H9 (cell line): Measurements from ENCODE around the gene TUBGCP5. TPM values are rescaled to one million over a fixed set of nuclear protein-coding genes. Genes with fewer than 3 reads are reported as not detected.

Experiments
- DNase-seq: peaks from one replicate; pipeline ENCODE4 v3.0.0-alpha.2; 2017
- H2AFZ ChIP-seq: one replicate; pipeline ENCODE4 v1.6.1; 2013; ENCODE audit warnings: mild to moderate bottlenecking, low read length, control low read depth, moderate library complexity
- H2AK5ac ChIP-seq: 2 replicates; pipeline ENCODE4 v1.6.1; 2013; ENCODE audit warnings: low read length, control low read depth, mixed read lengths; ENCODE audit not compliant: insufficient read length
- H2BK120ac ChIP-seq: one replicate; pipeline ENCODE4 v1.6.1; 2013; ENCODE audit warnings: low read depth, mild to moderate bottlenecking, low read length, control low read depth, inconsistent platforms; ENCODE audit not compliant: poor library complexity, severe bottlenecking
- H2BK12ac ChIP-seq: 2 replicates; pipeline ENCODE4 v1.6.1; 2013; ENCODE audit warnings: low read length, control low read depth, mixed read lengths, low read depth; ENCODE audit not compliant: insufficient read length
- H2BK15ac ChIP-seq: 2 replicates; pipeline ENCODE4 v1.6.1; 2013; ENCODE audit warnings: low read depth, low read length, control low read depth
- H2BK20ac ChIP-seq: one replicate; pipeline ENCODE4 v1.6.1; 2013; ENCODE audit warnings: low read depth, mild to moderate bottlenecking, low read length, control low read depth, inconsistent platforms; ENCODE audit not compliant: poor library complexity, severe bottlenecking
- H2BK5ac ChIP-seq: 2 replicates; pipeline ENCODE4 v1.6.1; 2013; ENCODE audit warnings: low read length, control low read depth, mixed read lengths; ENCODE audit not compliant: insufficient read length
- H3K14ac ChIP-seq: 2 replicates; pipeline ENCODE4 v1.6.1; 2013; ENCODE audit warnings: low read length, control low read depth; ENCODE audit not compliant: insufficient read depth
- H3K18ac ChIP-seq: 2 replicates; pipeline ENCODE4 v1.6.1; 2013; ENCODE audit warnings: low read depth, mild to moderate bottlenecking, mixed read lengths, low read length, control low read depth; ENCODE audit not compliant: insufficient read length
- H3K23ac ChIP-seq: 2 replicates; pipeline ENCODE4 v1.6.1; 2013; ENCODE audit warnings: low read length, control low read depth, mixed read lengths, low read depth; ENCODE audit not compliant: insufficient read length
- H3K23me2 ChIP-seq: 2 replicates; pipeline ENCODE4 v1.6.1; 2013; ENCODE audit warnings: low read depth, mild to moderate bottlenecking, mixed read lengths, low read length, control low read depth; ENCODE audit not compliant: insufficient read length, poor library complexity, severe bottlenecking
- H3K27ac ChIP-seq: 2 replicates; pipeline ENCODE4 v1.5.1; 2013; ENCODE audit warnings: low read length, control low read depth, mixed read lengths, low read depth; ENCODE audit not compliant: insufficient read length
- H3K27me3 ChIP-seq: 2 replicates; pipeline ENCODE4 v1.6.1; 2013; ENCODE audit warnings: low read length, control low read depth, inconsistent platforms; ENCODE audit not compliant: insufficient read depth
- H3K4ac ChIP-seq: 2 replicates; pipeline ENCODE4 v1.6.1; 2013; ENCODE audit warnings: low read depth, mild to moderate bottlenecking, control low read depth, inconsistent platforms, low read length, moderate library complexity
- H3K4me1 ChIP-seq: 2 replicates; pipeline ENCODE4 v1.6.1; 2013; ENCODE audit warnings: low read length, control low read depth, inconsistent platforms; ENCODE audit not compliant: insufficient read depth
- H3K4me2 ChIP-seq: 2 replicates; pipeline ENCODE4 v1.6.1; 2013; ENCODE audit warnings: low read length, control low read depth, mixed read lengths; ENCODE audit not compliant: insufficient read length, insufficient read depth
- H3K56ac ChIP-seq: 2 replicates; pipeline ENCODE4 v1.6.1; 2013; ENCODE audit warnings: low read depth, mild to moderate bottlenecking, mixed read lengths, low read length, control low read depth; ENCODE audit not compliant: insufficient read length
- H3K79me1 ChIP-seq: 2 replicates; pipeline ENCODE4 v1.6.1; 2013; ENCODE audit warnings: low read depth, mild to moderate bottlenecking, moderate library complexity, low read length, control low read depth, inconsistent platforms; ENCODE audit not compliant: insufficient read depth, poor library complexity, severe bottlenecking
- H3K79me2 ChIP-seq: 2 replicates; pipeline ENCODE4 v1.6.1; 2013; ENCODE audit warnings: low read length, control low read depth, inconsistent platforms; ENCODE audit not compliant: insufficient read depth
- H3K9ac ChIP-seq: 2 replicates; pipeline ENCODE4 v1.6.1; 2013; ENCODE audit warnings: low read length, control low read depth, mixed read lengths; ENCODE audit not compliant: insufficient read length; ENCODE audit errors: extremely low read depth
- H3K9me3 ChIP-seq: one replicate; pipeline ENCODE4 v1.6.1; 2013; ENCODE audit warnings: low read depth, low read length, inconsistent platforms; ENCODE audit not compliant: control insufficient read depth
- H3T11ph ChIP-seq: one replicate; pipeline ENCODE4 v1.6.1; 2013; ENCODE audit warnings: mild to moderate bottlenecking, low read length, control low read depth, inconsistent platforms
- H4K20me1 ChIP-seq: one replicate; pipeline ENCODE4 v1.6.1; 2013; ENCODE audit not compliant: control insufficient read depth, insufficient read length, insufficient read depth
- H4K5ac ChIP-seq: 2 replicates; pipeline ENCODE4 v1.6.1; 2013; ENCODE audit warnings: low read depth, mild to moderate bottlenecking, mixed read lengths, low read length, control low read depth; ENCODE audit not compliant: insufficient read length
- H4K8ac ChIP-seq: replicated peaks from 2 replicates; pipeline ENCODE4 v1.6.1; 2013; ENCODE audit warnings: low read length, control low read depth, mixed read lengths, low read depth; ENCODE audit not compliant: insufficient read length
- H4K91ac ChIP-seq: 2 replicates; pipeline ENCODE4 v1.6.1; 2013; ENCODE audit warnings: low read depth, mild to moderate bottlenecking, moderate library complexity, mixed read lengths, low read length, control low read depth; ENCODE audit not compliant: insufficient read length
- H3K27ac Mint-ChIP-seq, 3 experiments: 2 replicates in 2 of 3; 3 replicates in 1 of 3; pipeline ENCODE4 v1.8.0; 2020 to 2021; ENCODE audit warnings: mixed read lengths in 3 of 3, mild to moderate bottlenecking in 1 of 3, moderate library complexity in 1 of 3
- H3K27me3 Mint-ChIP-seq: 2 replicates; pipeline ENCODE4 v1.8.0; 2021; ENCODE audit warnings: low read depth, mild to moderate bottlenecking, moderate library complexity, mixed read lengths
- H3K36me3 Mint-ChIP-seq, 3 experiments: 2 replicates in 2 of 3; 3 replicates in 1 of 3; pipeline ENCODE4 v1.8.0; 2020 to 2021; ENCODE audit warnings: low read depth in 3 of 3, mixed read lengths in 3 of 3; ENCODE audit not compliant: insufficient read depth in 1 of 3
- H3K4me1 Mint-ChIP-seq, 2 experiments: 2 replicates each; pipeline ENCODE4 v1.8.0; 2020; ENCODE audit warnings: mixed read lengths in 2 of 2
- H3K4me3 Mint-ChIP-seq, 2 experiments: 2 replicates in 1 of 2; 3 replicates in 1 of 2; pipeline ENCODE4 v1.8.0; 2020 to 2021; ENCODE audit warnings: mild to moderate bottlenecking in 2 of 2, mixed read lengths in 2 of 2, moderate library complexity in 1 of 2
- H3K9me3 Mint-ChIP-seq, 2 experiments: 2 replicates in 1 of 2; 3 replicates in 1 of 2; pipeline ENCODE4 v1.8.0; 2020; ENCODE audit warnings: mild to moderate bottlenecking in 2 of 2, mixed read lengths in 2 of 2, moderate library complexity in 1 of 2
- WGBS: extraction: QIAGEN DNeasy Blood & Tissue Kit; methylation state at CpG from one replicate; pipeline ENCODE4 v1.1.7; 2013; ENCODE audit warnings: missing lambda C conversion rate, low lambda C conversion rate, mixed read lengths; ENCODE audit not compliant: insufficient read length; ENCODE audit errors: extremely low coverage; 5-methylcytosine and 5-hydroxymethylcytosine counted together
- total RNA-seq: library from RNA; stranded (reverse); gene quantifications from 2 replicates; pipeline ENCODE4 v1.2.1, GENCODE V29; 2021
- TF ChIP-seq, protein P1 (sequence below): fragments of 200-600 bp; sonication (generic); conservative IDR thresholded peaks from 3 replicates; pipeline ENCODE4 v1.8.0; 2021; ENCODE audit warnings: antibody characterized with exemption, mild to moderate bottlenecking

Gene TUBGCP5
- total RNA-seq, 1 experiment from 2014 or later, result 15.3 TPM

DNA sequence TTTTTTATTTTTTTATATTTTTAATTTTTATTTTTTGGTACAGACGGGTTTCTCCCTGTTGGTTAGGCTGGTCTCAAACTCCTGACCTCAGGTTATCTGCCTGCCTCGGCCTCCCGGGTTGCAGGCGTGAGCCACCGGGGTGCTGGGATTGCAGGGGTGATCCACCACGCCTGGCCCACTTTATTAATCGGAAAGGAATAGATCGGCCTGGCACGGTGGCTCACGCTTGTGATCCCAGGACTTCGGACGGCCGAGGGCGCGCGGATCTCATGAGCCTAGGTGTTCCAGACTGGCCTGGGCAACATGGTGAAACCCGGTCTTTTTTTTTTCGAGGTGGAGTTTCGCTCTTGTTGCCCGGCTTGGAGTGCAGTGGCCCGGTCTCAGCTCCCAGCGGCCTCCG lies 26.5 kb upstream of the TUBGCP5 start:
- Histone ChIP-seq H2AK5ac (no peak overlapping the region), H3K4me1 (no peaks in the 10 kb centered on the region; the same call in 1 of the 2 replicates), H2BK15ac (no peak overlapping the region), H4K91ac (no peak overlapping the region), H4K5ac (no peak overlapping the region), H4K8ac (no peak overlapping the region), H2BK12ac (no peak overlapping the region), H3K4me2 (no peak overlapping the region), H3K14ac (no peak overlapping the region), H3K4ac (no peak overlapping the region), H3K27ac (no peak overlapping the region), H3K27me3 (no peaks in the 10 kb centered on the region), H3T11ph (no peak overlapping the region), H3K18ac (no peak overlapping the region), H3K23ac (no peak overlapping the region), H3K56ac (no peak overlapping the region), H2BK20ac (no peak overlapping the region), H2BK120ac (no peak overlapping the region), H4K20me1 (no peaks in the 10 kb centered on the region), H3K9ac (no peak overlapping the region), H3K9me3 (peaks cover 19% of the 10 kb centered on the region), H3K23me2 (no peaks in the 10 kb centered on the region), H2AFZ (no peak overlapping the region), H3K79me1 (no peaks in the 10 kb centered on the region), H2BK5ac (no peak overlapping the region), H3K79me2 (no peaks in the 10 kb centered on the region)
- no peak overlapping the region for H3K4me3 Mint-ChIP-seq
- no CpG with 5 or more reads among the region's 23 CpGs for WGBS
- no peak for DNase-seq
- H3K36me3 Mint-ChIP-seq, result peaks cover 6 to 10% (median 9%) of the 10 kb centered on the region in 3 experiments; a peak in 6 of 7 replicates
- no peak overlapping the region for H3K27ac Mint-ChIP-seq
- H3K9me3 Mint-ChIP-seq, result peaks cover 54 to 75% of the 10 kb centered on the region in 2 experiments
- peaks cover 3 to 9% of the 10 kb centered on the region in 2 experiments; a peak in 3 of 4 replicates for H3K4me1 Mint-ChIP-seq
- TF ChIP-seq, protein P1, sequence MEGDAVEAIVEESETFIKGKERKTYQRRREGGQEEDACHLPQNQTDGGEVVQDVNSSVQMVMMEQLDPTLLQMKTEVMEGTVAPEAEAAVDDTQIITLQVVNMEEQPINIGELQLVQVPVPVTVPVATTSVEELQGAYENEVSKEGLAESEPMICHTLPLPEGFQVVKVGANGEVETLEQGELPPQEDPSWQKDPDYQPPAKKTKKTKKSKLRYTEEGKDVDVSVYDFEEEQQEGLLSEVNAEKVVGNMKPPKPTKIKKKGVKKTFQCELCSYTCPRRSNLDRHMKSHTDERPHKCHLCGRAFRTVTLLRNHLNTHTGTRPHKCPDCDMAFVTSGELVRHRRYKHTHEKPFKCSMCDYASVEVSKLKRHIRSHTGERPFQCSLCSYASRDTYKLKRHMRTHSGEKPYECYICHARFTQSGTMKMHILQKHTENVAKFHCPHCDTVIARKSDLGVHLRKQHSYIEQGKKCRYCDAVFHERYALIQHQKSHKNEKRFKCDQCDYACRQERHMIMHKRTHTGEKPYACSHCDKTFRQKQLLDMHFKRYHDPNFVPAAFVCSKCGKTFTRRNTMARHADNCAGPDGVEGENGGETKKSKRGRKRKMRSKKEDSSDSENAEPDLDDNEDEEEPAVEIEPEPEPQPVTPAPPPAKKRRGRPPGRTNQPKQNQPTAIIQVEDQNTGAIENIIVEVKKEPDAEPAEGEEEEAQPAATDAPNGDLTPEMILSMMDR, result no peak
- peaks cover 5% of the 10 kb centered on the region for H3K27me3 Mint-ChIP-seq
